Measurements from ENCODE around the gene POU2AF3. TPM values are rescaled to one million over a fixed set of nuclear protein-coding genes. Genes with fewer than 3 reads are reported as not detected.

POU2AF3 gene
- total RNA-seq (2021; fragmentation: NEBNext Ultra II Directional; extraction: Animal tissue kit (Norgen Biotek cat#: 25700)) = not detected
- long read RNA-seq = 0 reads

- no peaks in the 10 kb centered on the region for H3K36me3 Mint-ChIP-seq (ENCODE audit: low read depth)
- no peak within 1 kb of the TSS for H3K27ac Mint-ChIP-seq
- no peaks in the 10 kb centered on the region for H3K9me3 Mint-ChIP-seq
- no peaks in the 10 kb centered on the region for H3K4me1 Mint-ChIP-seq (ENCODE audit: low read depth)
- peaks cover 52% of the 10 kb centered on the region for H3K27me3 Mint-ChIP-seq (ENCODE audit: insufficient read depth)
- no peak for TF ChIP-seq CTCF (IDR thresholded peaks at IDR 0.05)
- no peak for DNase-seq
- 0 out of 2 replicates have a peak within 1 kb of the TSS, but pooled peaks have one; percentile 18 for H3K4me3 Mint-ChIP-seq
Measured at GRCh38 chr11:111298413-111299100, at the start of gene POU2AF3. TSS of gene POU2AF3 (plus strand) at chr11:111298546. CDS start at chr11:111298582, 36 bp downstream.

GRCh38 chr11:111250936-111251335 is 47.4 kb upstream of the POU2AF3 start:
- no peak for TF ChIP-seq CTCF (IDR thresholded peaks at IDR 0.05)
- Mint-ChIP-seq H3K36me3 (ENCODE audit: low read depth) (no peaks in the 10 kb centered on the region), H3K9me3 (no peaks in the 10 kb centered on the region), H3K4me3 (no peak overlapping the region), H3K27ac (no peak overlapping the region), H3K4me1 (ENCODE audit: low read depth) (no peaks in the 10 kb centered on the region), H3K27me3 (ENCODE audit: insufficient read depth) (peaks cover 12% of the 10 kb centered on the region)
- no peak for DNase-seq

- no peak overlapping the region for H3K27ac Mint-ChIP-seq
- peaks cover 17% of the 10 kb centered on the region for H3K27me3 Mint-ChIP-seq (ENCODE audit: insufficient read depth)
- no peaks in the 10 kb centered on the region for H3K4me1 Mint-ChIP-seq (ENCODE audit: low read depth)
- H3K4me3 Mint-ChIP-seq = no peak overlapping the region
- DNase-seq = no peak
- no peak for TF ChIP-seq CTCF (IDR thresholded peaks at IDR 0.05)
- H3K9me3 Mint-ChIP-seq = no peaks in the 10 kb centered on the region
- H3K36me3 Mint-ChIP-seq (ENCODE audit: low read depth) = no peaks in the 10 kb centered on the region
Measured at GRCh38 chr11:111253131-111253530, 45.2 kb upstream of the POU2AF3 start.

- H3K9me3 Mint-ChIP-seq = no peaks in the 10 kb centered on the region
- H3K27me3 Mint-ChIP-seq (ENCODE audit: insufficient read depth) = peaks cover 17% of the 10 kb centered on the region
- TF ChIP-seq CTCF (IDR thresholded peaks at IDR 0.05) = no peak
- no peaks in the 10 kb centered on the region for H3K36me3 Mint-ChIP-seq (ENCODE audit: low read depth)
- no peak for DNase-seq
- H3K4me1 Mint-ChIP-seq (ENCODE audit: low read depth) = no peaks in the 10 kb centered on the region
- no peak overlapping the region for H3K4me3 Mint-ChIP-seq
- no peak overlapping the region for H3K27ac Mint-ChIP-seq
Measured at GRCh38 chr11:111253630-111254029, 44.7 kb upstream of the POU2AF3 start.

- no peak overlapping the region for H3K27ac Mint-ChIP-seq
- no peak overlapping the region for H3K4me3 Mint-ChIP-seq
- peaks cover 8% of the 10 kb centered on the region for H3K27me3 Mint-ChIP-seq (ENCODE audit: insufficient read depth)
- no peaks in the 10 kb centered on the region for H3K36me3 Mint-ChIP-seq (ENCODE audit: low read depth)
- no peaks in the 10 kb centered on the region for H3K9me3 Mint-ChIP-seq
- no peak for DNase-seq
- TF ChIP-seq CTCF (IDR thresholded peaks at IDR 0.05) = no peak
- H3K4me1 Mint-ChIP-seq (ENCODE audit: low read depth) = peaks cover 26% of the 10 kb centered on the region
Measured at GRCh38 chr11:111258046-111258445, 40.3 kb upstream of the POU2AF3 start.

All from HFFc6 (cell line).